TTC549 (cell line): Measurements from ENCODE around the gene CEP83.
"Not testable (repeated sequence)": the region's sequence is repeated elsewhere in the genome, so short reads cannot be mapped to it uniquely, and the experiment has no call there.

Experiments
- FAIRE-seq: peaks from 2 replicates; lab custom pipeline; 2012; peaks lifted over from hg19 to GRCh38; lab: Jason Lieb, UNC

The CEP83 gene

GRCh38 chr12:94433744-94434143, 25.9 kb downstream of the CEP83 start:
- no peak for FAIRE-seq

GRCh38 chr12:94430304-94430703, 29.4 kb downstream of the CEP83 start:
- no peak for FAIRE-seq

- no peak for FAIRE-seq
Observed at GRCh38 chr12:94429633-94430032, 30.0 kb downstream of the CEP83 start.

GRCh38 chr12:94429191-94429590, 30.5 kb downstream of the CEP83 start:
- no peak for FAIRE-seq

- FAIRE-seq, result no peak
Observed at GRCh38 chr12:94427501-94428381, 31.9 kb downstream of the CEP83 start.

GRCh38 chr12:94426049-94426448, 33.6 kb downstream of the CEP83 start:
- FAIRE-seq, result no peak

- not testable (repeated sequence) for FAIRE-seq
Observed at GRCh38 chr12:94424830-94425229, 34.8 kb downstream of the CEP83 start.

- FAIRE-seq, result no peak
Observed at GRCh38 chr12:94421868-94422740, 37.6 kb downstream of the CEP83 start.

- no peak for FAIRE-seq
Observed at GRCh38 chr12:94418517-94418916, 41.1 kb downstream of the CEP83 start.

GRCh38 chr12:94416613-94417012, 43.1 kb downstream of the CEP83 start:
- no peak for FAIRE-seq

GRCh38 chr12:94415066-94415465, 44.6 kb downstream of the CEP83 start:
- no peak for FAIRE-seq

GRCh38 chr12:94405413-94406116, 54.1 kb downstream of the CEP83 start:
- no peak for FAIRE-seq

GRCh38 chr12:94404854-94405253, 54.8 kb downstream of the CEP83 start:
- FAIRE-seq, result no peak

- FAIRE-seq, result no peak
Observed at GRCh38 chr12:94401326-94401725, 58.3 kb downstream of the CEP83 start.

- FAIRE-seq, result not testable (repeated sequence)
Observed at GRCh38 chr12:94398685-94399084, 61.0 kb downstream of the CEP83 start.

GRCh38 chr12:94397401-94397800, 62.3 kb downstream of the CEP83 start:
- FAIRE-seq, result no peak

GRCh38 chr12:94396014-94396413, 63.7 kb downstream of the CEP83 start:
- FAIRE-seq, result not testable (repeated sequence)

GRCh38 chr12:94390130-94390485, 69.6 kb downstream of the CEP83 start:
- FAIRE-seq, result no peak

GRCh38 chr12:94389482-94390129, 70.1 kb downstream of the CEP83 start:
- not testable (repeated sequence) for FAIRE-seq

GRCh38 chr12:94386422-94386821, 73.2 kb downstream of the CEP83 start:
- FAIRE-seq, result no peak

- no peak for FAIRE-seq
Observed at GRCh38 chr12:94384030-94384429, 75.6 kb downstream of the CEP83 start.

GRCh38 chr12:94380507-94380906, 79.2 kb downstream of the CEP83 start:
- no peak for FAIRE-seq
